H9 (cell line): ENCODE results near the gene PTGFRN. TPM values are rescaled to one million over a fixed set of nuclear protein-coding genes. Genes with fewer than 3 reads are reported as not detected.

Source experiments
- DNase-seq: peaks from one replicate; pipeline ENCODE4 v3.0.0-alpha.2; 2017
- H2AFZ ChIP-seq: one replicate; pipeline ENCODE4 v1.6.1; 2013; ENCODE audit warnings: mild to moderate bottlenecking, low read length, control low read depth, moderate library complexity
- H2AK5ac ChIP-seq: 2 replicates; pipeline ENCODE4 v1.6.1; 2013; ENCODE audit warnings: low read length, control low read depth, mixed read lengths; ENCODE audit not compliant: insufficient read length
- H2BK120ac ChIP-seq: one replicate; pipeline ENCODE4 v1.6.1; 2013; ENCODE audit warnings: low read depth, mild to moderate bottlenecking, low read length, control low read depth, inconsistent platforms; ENCODE audit not compliant: poor library complexity, severe bottlenecking
- H2BK12ac ChIP-seq: 2 replicates; pipeline ENCODE4 v1.6.1; 2013; ENCODE audit warnings: low read length, control low read depth, mixed read lengths, low read depth; ENCODE audit not compliant: insufficient read length
- H2BK15ac ChIP-seq: 2 replicates; pipeline ENCODE4 v1.6.1; 2013; ENCODE audit warnings: low read depth, low read length, control low read depth
- H2BK20ac ChIP-seq: one replicate; pipeline ENCODE4 v1.6.1; 2013; ENCODE audit warnings: low read depth, mild to moderate bottlenecking, low read length, control low read depth, inconsistent platforms; ENCODE audit not compliant: poor library complexity, severe bottlenecking
- H2BK5ac ChIP-seq: 2 replicates; pipeline ENCODE4 v1.6.1; 2013; ENCODE audit warnings: low read length, control low read depth, mixed read lengths; ENCODE audit not compliant: insufficient read length
- H3K14ac ChIP-seq: 2 replicates; pipeline ENCODE4 v1.6.1; 2013; ENCODE audit warnings: low read length, control low read depth; ENCODE audit not compliant: insufficient read depth
- H3K18ac ChIP-seq: 2 replicates; pipeline ENCODE4 v1.6.1; 2013; ENCODE audit warnings: low read depth, mild to moderate bottlenecking, mixed read lengths, low read length, control low read depth; ENCODE audit not compliant: insufficient read length
- H3K23ac ChIP-seq: 2 replicates; pipeline ENCODE4 v1.6.1; 2013; ENCODE audit warnings: low read length, control low read depth, mixed read lengths, low read depth; ENCODE audit not compliant: insufficient read length
- H3K23me2 ChIP-seq: 2 replicates; pipeline ENCODE4 v1.6.1; 2013; ENCODE audit warnings: low read depth, mild to moderate bottlenecking, mixed read lengths, low read length, control low read depth; ENCODE audit not compliant: insufficient read length, poor library complexity, severe bottlenecking
- H3K27ac ChIP-seq: 2 replicates; pipeline ENCODE4 v1.5.1; 2013; ENCODE audit warnings: low read length, control low read depth, mixed read lengths, low read depth; ENCODE audit not compliant: insufficient read length
- H3K27me3 ChIP-seq: 2 replicates; pipeline ENCODE4 v1.6.1; 2013; ENCODE audit warnings: low read length, control low read depth, inconsistent platforms; ENCODE audit not compliant: insufficient read depth
- H3K4ac ChIP-seq: 2 replicates; pipeline ENCODE4 v1.6.1; 2013; ENCODE audit warnings: low read depth, mild to moderate bottlenecking, control low read depth, inconsistent platforms, low read length, moderate library complexity
- H3K4me1 ChIP-seq: 2 replicates; pipeline ENCODE4 v1.6.1; 2013; ENCODE audit warnings: low read length, control low read depth, inconsistent platforms; ENCODE audit not compliant: insufficient read depth
- H3K4me2 ChIP-seq: 2 replicates; pipeline ENCODE4 v1.6.1; 2013; ENCODE audit warnings: low read length, control low read depth, mixed read lengths; ENCODE audit not compliant: insufficient read length, insufficient read depth
- H3K56ac ChIP-seq: 2 replicates; pipeline ENCODE4 v1.6.1; 2013; ENCODE audit warnings: low read depth, mild to moderate bottlenecking, mixed read lengths, low read length, control low read depth; ENCODE audit not compliant: insufficient read length
- H3K79me1 ChIP-seq: 2 replicates; pipeline ENCODE4 v1.6.1; 2013; ENCODE audit warnings: low read depth, mild to moderate bottlenecking, moderate library complexity, low read length, control low read depth, inconsistent platforms; ENCODE audit not compliant: insufficient read depth, poor library complexity, severe bottlenecking
- H3K79me2 ChIP-seq: 2 replicates; pipeline ENCODE4 v1.6.1; 2013; ENCODE audit warnings: low read length, control low read depth, inconsistent platforms; ENCODE audit not compliant: insufficient read depth
- H3K9ac ChIP-seq: 2 replicates; pipeline ENCODE4 v1.6.1; 2013; ENCODE audit warnings: low read length, control low read depth, mixed read lengths; ENCODE audit not compliant: insufficient read length; ENCODE audit errors: extremely low read depth
- H3K9me3 ChIP-seq: one replicate; pipeline ENCODE4 v1.6.1; 2013; ENCODE audit warnings: low read depth, low read length, inconsistent platforms; ENCODE audit not compliant: control insufficient read depth
- H3T11ph ChIP-seq: one replicate; pipeline ENCODE4 v1.6.1; 2013; ENCODE audit warnings: mild to moderate bottlenecking, low read length, control low read depth, inconsistent platforms
- H4K20me1 ChIP-seq: one replicate; pipeline ENCODE4 v1.6.1; 2013; ENCODE audit not compliant: control insufficient read depth, insufficient read length, insufficient read depth
- H4K5ac ChIP-seq: 2 replicates; pipeline ENCODE4 v1.6.1; 2013; ENCODE audit warnings: low read depth, mild to moderate bottlenecking, mixed read lengths, low read length, control low read depth; ENCODE audit not compliant: insufficient read length
- H4K8ac ChIP-seq: replicated peaks from 2 replicates; pipeline ENCODE4 v1.6.1; 2013; ENCODE audit warnings: low read length, control low read depth, mixed read lengths, low read depth; ENCODE audit not compliant: insufficient read length
- H4K91ac ChIP-seq: 2 replicates; pipeline ENCODE4 v1.6.1; 2013; ENCODE audit warnings: low read depth, mild to moderate bottlenecking, moderate library complexity, mixed read lengths, low read length, control low read depth; ENCODE audit not compliant: insufficient read length
- H3K27ac Mint-ChIP-seq, 3 experiments: 2 replicates in 2 of 3; 3 replicates in 1 of 3; pipeline ENCODE4 v1.8.0; 2020 to 2021; ENCODE audit warnings: mixed read lengths in 3 of 3, mild to moderate bottlenecking in 1 of 3, moderate library complexity in 1 of 3
- H3K27me3 Mint-ChIP-seq: 2 replicates; pipeline ENCODE4 v1.8.0; 2021; ENCODE audit warnings: low read depth, mild to moderate bottlenecking, moderate library complexity, mixed read lengths
- H3K36me3 Mint-ChIP-seq, 3 experiments: 2 replicates in 2 of 3; 3 replicates in 1 of 3; pipeline ENCODE4 v1.8.0; 2020 to 2021; ENCODE audit warnings: low read depth in 3 of 3, mixed read lengths in 3 of 3; ENCODE audit not compliant: insufficient read depth in 1 of 3
- H3K4me1 Mint-ChIP-seq, 2 experiments: 2 replicates each; pipeline ENCODE4 v1.8.0; 2020; ENCODE audit warnings: mixed read lengths in 2 of 2
- H3K4me3 Mint-ChIP-seq, 2 experiments: 2 replicates in 1 of 2; 3 replicates in 1 of 2; pipeline ENCODE4 v1.8.0; 2020 to 2021; ENCODE audit warnings: mild to moderate bottlenecking in 2 of 2, mixed read lengths in 2 of 2, moderate library complexity in 1 of 2
- H3K9me3 Mint-ChIP-seq, 2 experiments: 2 replicates in 1 of 2; 3 replicates in 1 of 2; pipeline ENCODE4 v1.8.0; 2020; ENCODE audit warnings: mild to moderate bottlenecking in 2 of 2, mixed read lengths in 2 of 2, moderate library complexity in 1 of 2
- CTCF ChIP-seq: fragments of 200-600 bp; sonication (generic); conservative IDR thresholded peaks from 3 replicates; pipeline ENCODE4 v1.8.0; 2021; ENCODE audit warnings: antibody characterized with exemption, mild to moderate bottlenecking
- WGBS: extraction: QIAGEN DNeasy Blood & Tissue Kit; methylation state at CpG from one replicate; pipeline ENCODE4 v1.1.7; 2013; ENCODE audit warnings: missing lambda C conversion rate, low lambda C conversion rate, mixed read lengths; ENCODE audit not compliant: insufficient read length; ENCODE audit errors: extremely low coverage; 5-methylcytosine and 5-hydroxymethylcytosine counted together
- total RNA-seq: library from RNA; stranded (reverse); gene quantifications from 2 replicates; pipeline ENCODE4 v1.2.1, GENCODE V29; 2021

The PTGFRN gene
- total RNA-seq, 1 experiment from 2014 or later, result 26.3 TPM

GRCh38 chr1:116921301-116921885 lies 11.7 kb downstream of the PTGFRN start:
- H4K5ac ChIP-seq, result no peak overlapping the region
- H2BK120ac ChIP-seq, result no peak overlapping the region
- no peaks in the 10 kb centered on the region; the same call in 1 of the 2 replicates for H3K4me1 ChIP-seq
- no peak overlapping the region for H3K4me2 ChIP-seq
- H3K23me2 ChIP-seq, result no peaks in the 10 kb centered on the region
- no peak overlapping the region for H3K27ac Mint-ChIP-seq
- no peak overlapping the region for H2BK5ac ChIP-seq
- no peaks in the 10 kb centered on the region for H3K27me3 ChIP-seq
- H3K9ac ChIP-seq, result no peak overlapping the region
- H3K79me1 ChIP-seq, result no peaks in the 10 kb centered on the region
- H2BK12ac ChIP-seq, result no peak overlapping the region
- peaks cover 6 to 8% of the 10 kb centered on the region in 2 experiments for H3K4me1 Mint-ChIP-seq
- H3K27ac ChIP-seq, result no peak overlapping the region
- no peaks in the 10 kb centered on the region for H4K20me1 ChIP-seq
- H2AFZ ChIP-seq, result no peak overlapping the region
- peaks cover 3% of the 10 kb centered on the region; the same call in 1 of the 2 replicates for H3K79me2 ChIP-seq
- H2BK20ac ChIP-seq, result no peak overlapping the region
- H3T11ph ChIP-seq, result no peak overlapping the region
- no peak overlapping the region for H2BK15ac ChIP-seq
- no peak overlapping the region for H3K4ac ChIP-seq
- no peaks in the 10 kb centered on the region for H3K9me3 Mint-ChIP-seq
- no peaks in the 10 kb centered on the region for H3K9me3 ChIP-seq
- no peak for TF ChIP-seq CTCF
- no peak overlapping the region for H4K91ac ChIP-seq
- no peak overlapping the region for H4K8ac ChIP-seq
- H3K4me3 Mint-ChIP-seq, result no peak overlapping the region
- no peak overlapping the region for H3K56ac ChIP-seq
- no CpG with 5 or more reads among the region's 6 CpGs for WGBS
- no peak overlapping the region for H3K14ac ChIP-seq
- no peaks in the 10 kb centered on the region; a peak in 1 of 7 replicates for H3K36me3 Mint-ChIP-seq
- no peak overlapping the region for H3K23ac ChIP-seq
- no peak for DNase-seq
- H3K18ac ChIP-seq, result no peak overlapping the region
- no peaks in the 10 kb centered on the region for H3K27me3 Mint-ChIP-seq
- H2AK5ac ChIP-seq, result no peak overlapping the region
